Nephron (organoid): ENCODE results near the gene GHR.

Source experiments
- H3K27ac Mint-ChIP-seq, 3 experiments: 2 replicates each; pipeline ENCODE4 v1.8.0; 2020; ENCODE audit warnings: mixed read lengths in 3 of 3, mild to moderate bottlenecking in 2 of 3, moderate library complexity in 1 of 3
- H3K27me3 Mint-ChIP-seq: 2 replicates; pipeline ENCODE4 v1.8.0; 2021; ENCODE audit warnings: low read depth, mild to moderate bottlenecking, moderate library complexity, mixed read lengths
- H3K36me3 Mint-ChIP-seq: 2 replicates; pipeline ENCODE4 v1.8.0; 2020; ENCODE audit warnings: low read depth, mixed read lengths
- H3K4me1 Mint-ChIP-seq: 2 replicates; pipeline ENCODE4 v1.8.0; 2020; ENCODE audit warnings: mixed read lengths
- H3K4me3 Mint-ChIP-seq, 3 experiments: 2 replicates each; pipeline ENCODE4 v1.8.0; 2020; ENCODE audit warnings: mild to moderate bottlenecking in 3 of 3, mixed read lengths in 3 of 3, moderate library complexity in 2 of 3
- H3K9me3 Mint-ChIP-seq: 2 replicates; pipeline ENCODE4 v1.8.0; 2020; ENCODE audit warnings: mixed read lengths
- CTCF ChIP-seq, 3 experiments: fragments of 200-600 bp; sonication (generic); IDR thresholded peaks; one replicate each; pipeline ENCODE4 v1.5.0; 2021; ENCODE audit warnings: antibody characterized with exemption in 3 of 3; ENCODE audit not compliant: unreplicated experiment in 3 of 3

GHR gene

GRCh38 chr5:42526179-42526578 lies 102.9 kb downstream of the GHR start:
- TF ChIP-seq CTCF (IDR thresholded peaks at IDR 0.05; ENCODE audit: unreplicated experiment in 3 of 3), result no peak
- Mint-ChIP-seq H3K9me3 (peaks cover 38% of the 10 kb centered on the region), H3K36me3 (peaks cover 16% of the 10 kb centered on the region), H3K27me3 (no peaks in the 10 kb centered on the region), H3K27ac (no peak overlapping the region), H3K4me3 (no peak overlapping the region), H3K4me1 (peaks cover 6% of the 10 kb centered on the region)

- no peak for TF ChIP-seq CTCF (IDR thresholded peaks at IDR 0.05; ENCODE audit: unreplicated experiment in 3 of 3)
- Mint-ChIP-seq H3K4me1 (no peaks in the 10 kb centered on the region), H3K27me3 (no peaks in the 10 kb centered on the region), H3K36me3 (peaks cover 9% of the 10 kb centered on the region), H3K4me3 (no peak overlapping the region), H3K9me3 (peaks cover 33% of the 10 kb centered on the region), H3K27ac (no peak overlapping the region)
Measured at GRCh38 chr5:42531611-42532010, 108.4 kb downstream of the GHR start.

GRCh38 chr5:42542106-42542505 lies 118.9 kb downstream of the GHR start:
- Mint-ChIP-seq H3K27ac (no peak overlapping the region), H3K27me3 (no peaks in the 10 kb centered on the region), H3K4me1 (peaks cover 11% of the 10 kb centered on the region), H3K36me3 (no peaks in the 10 kb centered on the region), H3K9me3 (peaks cover 35% of the 10 kb centered on the region), H3K4me3 (no peak overlapping the region)
- TF ChIP-seq CTCF (IDR thresholded peaks at IDR 0.05; ENCODE audit: unreplicated experiment in 3 of 3), result no peak

GRCh38 chr5:42543774-42544173 lies 120.5 kb downstream of the GHR start:
- Mint-ChIP-seq H3K9me3 (peaks cover 21% of the 10 kb centered on the region), H3K27me3 (no peaks in the 10 kb centered on the region), H3K36me3 (no peaks in the 10 kb centered on the region), H3K27ac (no peak overlapping the region), H3K4me3 (no peak overlapping the region), H3K4me1 (peaks cover 28% of the 10 kb centered on the region)
- TF ChIP-seq CTCF (IDR thresholded peaks at IDR 0.05; ENCODE audit: unreplicated experiment in 3 of 3), result no peak

GRCh38 chr5:42545038-42545437 lies 121.8 kb downstream of the GHR start:
- Mint-ChIP-seq H3K9me3 (peaks cover 14% of the 10 kb centered on the region), H3K4me3 (no peak overlapping the region), H3K27ac (no peak overlapping the region), H3K36me3 (no peaks in the 10 kb centered on the region), H3K27me3 (peaks cover 4% of the 10 kb centered on the region), H3K4me1 (peaks cover 28% of the 10 kb centered on the region)
- no peak for TF ChIP-seq CTCF (IDR thresholded peaks at IDR 0.05; ENCODE audit: unreplicated experiment in 3 of 3)

GRCh38 chr5:42547141-42547540 lies 123.9 kb downstream of the GHR start:
- H3K4me1 Mint-ChIP-seq, result peaks cover 28% of the 10 kb centered on the region
- H3K27ac Mint-ChIP-seq, result peak overlapping the region; percentile 40 to 75 (median 42)
- no peaks in the 10 kb centered on the region for H3K9me3 Mint-ChIP-seq
- H3K4me3 Mint-ChIP-seq, result no peak overlapping the region
- H3K27me3 Mint-ChIP-seq, result peaks cover 4% of the 10 kb centered on the region
- H3K36me3 Mint-ChIP-seq, result no peaks in the 10 kb centered on the region
- TF ChIP-seq CTCF (IDR thresholded peaks at IDR 0.05; ENCODE audit: unreplicated experiment in 3 of 3), result no peak
